ENCODE data around the gene LYSMD1.
"Not testable (repeated sequence)": the region's sequence is repeated elsewhere in the genome, so short reads cannot be mapped to it uniquely, and the experiment has no call there.

Gene LYSMD1, protein sequence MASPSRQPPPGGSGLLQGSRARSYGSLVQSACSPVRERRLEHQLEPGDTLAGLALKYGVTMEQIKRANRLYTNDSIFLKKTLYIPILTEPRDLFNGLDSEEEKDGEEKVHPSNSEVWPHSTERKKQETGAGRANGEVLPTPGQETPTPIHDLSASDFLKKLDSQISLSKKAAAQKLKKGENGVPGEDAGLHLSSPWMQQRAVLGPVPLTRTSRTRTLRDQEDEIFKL

DNA sequence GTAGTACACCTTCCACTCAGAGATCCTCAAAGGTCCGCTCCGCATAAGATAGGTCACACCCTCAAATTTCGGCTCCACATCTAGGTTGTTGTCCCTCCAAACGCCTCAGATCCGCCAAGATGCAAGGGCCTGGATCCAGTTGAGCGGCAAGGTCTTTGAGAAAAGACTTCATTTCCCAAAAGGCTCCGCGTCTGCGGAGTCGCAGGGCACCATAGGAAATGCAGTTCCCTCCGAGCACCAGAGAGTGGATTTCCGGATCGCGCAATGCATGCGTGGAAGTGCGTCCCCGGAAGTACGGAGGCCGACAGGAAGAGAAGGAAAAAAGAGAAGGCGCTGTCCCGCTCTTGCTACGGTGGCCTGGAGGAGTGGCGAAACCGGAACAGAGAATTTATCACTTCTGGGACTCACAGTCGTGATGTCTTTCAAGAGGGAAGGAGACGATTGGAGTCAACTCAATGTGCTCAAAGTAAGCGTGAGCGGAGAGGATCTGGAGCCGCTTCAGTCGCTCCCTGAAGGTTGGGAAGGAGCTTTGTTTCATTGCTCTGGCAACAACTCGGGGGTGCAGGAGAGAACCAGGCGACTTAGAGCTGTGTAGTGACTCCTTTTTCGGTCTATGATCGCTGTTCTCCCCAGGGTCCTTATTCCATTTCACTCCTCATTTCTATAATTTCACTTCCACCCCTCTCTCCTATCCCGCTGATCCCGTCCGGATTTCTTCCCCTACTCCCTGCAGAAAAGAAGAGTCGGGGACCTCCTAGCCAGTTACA lies at the start of gene LYSMD1, which contains the start of gene SCNM1:
Gene LYSMD1 (minus strand): TSS at position 165 of the 767 bp plus-strand sequence. CDS start 644 bp downstream, outside the sequence.
Gene SCNM1 (plus strand): TSS at position 407 of the 767 bp plus-strand sequence. CDS start 9 bp downstream, at position 416.
- Mint-ChIP-seq H3K36me3 (ENCODE audit: low read depth) (peaks cover 74% of the 10 kb centered on the region), H3K4me1 (ENCODE audit: low read depth) (peaks cover 57% of the 10 kb centered on the region)

DNA sequence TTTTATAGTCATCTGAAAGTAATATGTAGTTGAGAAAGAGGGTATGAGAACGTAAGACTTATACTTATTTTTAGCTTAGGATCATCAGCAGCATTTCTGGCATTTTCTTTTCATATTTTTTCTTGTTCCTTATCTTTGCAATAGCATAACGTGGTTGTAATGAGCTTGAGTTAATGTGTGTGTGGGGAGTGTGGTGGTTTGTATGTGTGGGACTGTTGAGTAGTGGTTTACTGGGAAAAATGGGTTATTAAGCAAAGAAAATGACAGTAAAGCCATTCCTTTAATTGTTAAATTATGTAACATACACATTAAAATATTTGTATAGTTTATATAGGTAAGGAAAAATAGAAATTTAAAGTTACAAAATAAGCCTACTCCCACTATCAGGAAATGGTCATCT lies 47.9 kb upstream of the LYSMD1 start:
- H3K9me3 Mint-ChIP-seq: no peaks in the 10 kb centered on the region
- H3K27ac Mint-ChIP-seq: peak overlapping the region; percentile 57
- peaks cover 36% of the 10 kb centered on the region for H3K4me1 Mint-ChIP-seq (ENCODE audit: low read depth)
- H3K36me3 Mint-ChIP-seq (ENCODE audit: low read depth): peaks cover 74% of the 10 kb centered on the region
- DNase-seq: no peak
- H3K4me3 Mint-ChIP-seq: no peak overlapping the region
- H3K27me3 Mint-ChIP-seq: no peaks in the 10 kb centered on the region

More for the DNA sequence above, at the start of gene LYSMD1, which contains the start of gene SCNM1:
- H3K27me3 Mint-ChIP-seq: no peaks in the 10 kb centered on the region
- no peaks in the 10 kb centered on the region for H3K9me3 Mint-ChIP-seq
- peak within 1 kb of the TSS; percentile 98 for H3K27ac Mint-ChIP-seq
- H3K4me3 Mint-ChIP-seq: peak within 1 kb of the TSS; percentile 95
- peak; percentile 93 for DNase-seq

DNA sequence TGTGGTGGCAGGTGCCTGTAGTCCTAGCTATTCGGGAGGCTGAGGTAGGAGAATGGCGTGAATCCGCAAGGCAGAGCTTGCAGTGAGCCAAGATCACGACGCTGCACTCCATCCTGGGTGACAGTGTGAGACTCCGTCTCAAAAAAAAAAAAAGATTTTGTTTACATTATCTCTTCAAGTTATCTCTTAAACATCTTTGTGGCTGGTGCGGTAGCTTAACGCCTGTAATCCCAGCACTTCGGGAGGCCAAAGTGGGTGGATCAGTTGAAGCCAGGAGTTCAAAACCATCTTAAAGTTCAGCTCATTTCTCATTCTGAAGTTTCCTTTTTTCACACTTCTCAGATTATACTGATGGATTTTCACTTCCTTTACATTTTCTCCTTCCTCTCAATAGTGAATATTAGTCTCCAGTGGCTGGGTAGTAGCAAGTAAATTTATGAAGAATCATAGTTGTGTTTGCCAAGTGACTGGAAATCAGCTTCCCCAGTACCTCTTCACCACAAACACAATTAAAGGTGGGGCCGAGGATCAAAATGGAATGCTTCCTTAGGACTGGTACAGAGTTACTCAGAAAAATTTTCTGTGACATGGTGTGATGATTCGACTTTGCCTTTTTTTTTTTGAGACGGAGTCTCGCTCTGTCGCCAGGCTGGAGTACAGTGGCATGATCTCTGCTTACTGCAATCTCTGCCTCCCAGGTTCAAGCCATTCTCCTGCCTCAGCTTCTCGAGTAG lies 46.4 kb upstream of the LYSMD1 start:
- H3K27me3 Mint-ChIP-seq: no peaks in the 10 kb centered on the region
- H3K4me3 Mint-ChIP-seq: peak overlapping the region; percentile 18
- H3K27ac Mint-ChIP-seq: peak overlapping the region; percentile 88
- DNase-seq: no peak
- H3K9me3 Mint-ChIP-seq: no peaks in the 10 kb centered on the region
- H3K36me3 Mint-ChIP-seq (ENCODE audit: low read depth): peaks cover 78% of the 10 kb centered on the region
- peaks cover 32% of the 10 kb centered on the region for H3K4me1 Mint-ChIP-seq (ENCODE audit: low read depth)

DNA sequence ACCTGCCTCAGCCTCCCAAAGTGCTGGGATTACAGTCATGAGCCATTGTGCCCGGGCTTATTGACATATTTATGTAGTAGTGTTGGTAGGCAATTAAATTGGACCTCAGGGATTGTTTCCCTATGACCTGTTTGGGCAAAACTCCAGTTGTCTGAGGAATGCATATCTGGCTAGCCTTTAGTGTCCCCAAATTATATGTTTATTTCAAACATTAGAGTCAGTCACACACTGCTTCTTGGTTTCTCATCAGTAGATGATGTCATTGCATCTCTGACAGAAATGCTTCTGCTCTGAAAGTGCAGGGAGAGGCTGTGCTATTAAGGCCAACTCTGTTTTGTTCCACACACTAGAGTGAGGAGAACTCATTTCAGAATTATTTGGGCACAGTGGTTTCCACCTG lies 45.1 kb upstream of the LYSMD1 start:
- Mint-ChIP-seq H3K36me3 (ENCODE audit: low read depth) (peaks cover 83% of the 10 kb centered on the region), H3K4me3 (no peak overlapping the region), H3K4me1 (ENCODE audit: low read depth) (peaks cover 31% of the 10 kb centered on the region), H3K9me3 (no peaks in the 10 kb centered on the region), H3K27me3 (no peaks in the 10 kb centered on the region), H3K27ac (peak overlapping the region; percentile 8)
- no peak for DNase-seq

DNA sequence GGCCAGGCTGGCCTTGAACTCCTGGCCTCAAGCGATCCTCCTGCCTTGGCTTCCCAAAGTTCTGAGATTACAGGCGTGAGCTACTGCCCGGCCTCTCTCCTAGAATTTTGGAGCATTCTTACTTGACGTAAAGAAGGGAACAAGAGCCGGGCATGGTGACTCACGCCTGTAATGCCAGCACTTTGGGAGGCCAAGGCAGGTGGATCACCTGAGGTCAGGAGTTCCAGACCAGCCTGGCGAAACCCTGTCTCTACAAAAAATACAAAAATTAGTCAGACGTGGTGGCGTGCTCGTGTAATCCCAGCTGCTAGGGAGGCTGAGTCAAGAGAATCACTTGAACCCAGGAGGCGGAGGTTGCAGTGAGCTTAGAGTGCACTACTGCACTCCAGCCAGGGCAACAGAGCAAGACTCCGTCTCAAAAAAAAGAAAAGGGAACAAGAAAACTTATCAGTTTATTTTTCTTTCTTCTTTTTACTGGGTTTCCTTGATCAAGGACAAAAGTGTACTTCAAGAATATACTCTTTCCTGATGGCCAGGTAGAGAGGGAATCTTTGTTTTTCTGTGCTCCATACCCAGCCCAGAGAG lies 39.8 kb upstream of the LYSMD1 start:
- H3K4me3 Mint-ChIP-seq, H3K27me3 Mint-ChIP-seq, DNase-seq, H3K9me3 Mint-ChIP-seq: not testable (repeated sequence)
- H3K36me3 Mint-ChIP-seq (ENCODE audit: low read depth): peaks cover 85% of the 10 kb centered on the region
- peak overlapping the region; percentile 50 for H3K27ac Mint-ChIP-seq
- H3K4me1 Mint-ChIP-seq (ENCODE audit: low read depth): peaks cover 35% of the 10 kb centered on the region

DNA sequence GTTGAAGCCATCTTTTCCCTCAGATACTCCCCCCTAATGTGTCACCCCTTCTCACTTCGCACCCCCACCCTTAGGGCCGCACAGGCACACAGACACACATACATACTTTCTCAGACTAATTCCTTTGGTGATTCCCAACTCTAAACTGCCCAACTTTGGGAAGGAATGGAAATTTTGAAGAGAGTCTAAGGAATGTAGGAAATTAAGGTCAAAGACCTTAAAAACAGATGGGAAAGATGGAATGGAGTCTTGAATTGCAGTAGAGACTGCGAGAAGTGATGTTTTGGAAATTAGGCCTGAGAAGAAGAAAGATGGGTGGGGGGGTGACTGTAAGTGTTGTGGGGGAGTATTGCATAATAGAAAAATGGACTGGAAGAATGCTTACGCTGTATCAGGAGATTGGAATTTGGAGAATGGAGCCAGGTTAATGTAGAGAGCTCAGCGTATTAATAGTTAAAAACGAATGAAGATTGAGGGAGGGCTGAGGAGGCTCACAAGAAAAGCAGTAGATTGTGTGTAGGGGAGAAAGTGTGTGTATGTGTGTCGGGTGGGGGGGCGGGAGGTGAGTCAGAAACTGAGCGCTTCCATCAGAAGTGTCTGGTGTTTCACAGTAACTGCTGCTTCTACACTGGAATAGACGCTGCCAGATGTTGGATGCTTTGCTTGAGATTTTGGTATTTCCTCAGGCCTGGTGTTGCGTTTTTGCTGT lies 34.3 kb upstream of the LYSMD1 start:
- H3K27me3 Mint-ChIP-seq: no peaks in the 10 kb centered on the region
- no peaks in the 10 kb centered on the region for H3K9me3 Mint-ChIP-seq
- peaks cover 56% of the 10 kb centered on the region for H3K36me3 Mint-ChIP-seq (ENCODE audit: low read depth)
- H3K4me3 Mint-ChIP-seq: peak overlapping the region; percentile 92
- peak overlapping the region; percentile 98 for H3K27ac Mint-ChIP-seq
- DNase-seq: no peak
- peaks cover 49% of the 10 kb centered on the region for H3K4me1 Mint-ChIP-seq (ENCODE audit: low read depth)

DNA sequence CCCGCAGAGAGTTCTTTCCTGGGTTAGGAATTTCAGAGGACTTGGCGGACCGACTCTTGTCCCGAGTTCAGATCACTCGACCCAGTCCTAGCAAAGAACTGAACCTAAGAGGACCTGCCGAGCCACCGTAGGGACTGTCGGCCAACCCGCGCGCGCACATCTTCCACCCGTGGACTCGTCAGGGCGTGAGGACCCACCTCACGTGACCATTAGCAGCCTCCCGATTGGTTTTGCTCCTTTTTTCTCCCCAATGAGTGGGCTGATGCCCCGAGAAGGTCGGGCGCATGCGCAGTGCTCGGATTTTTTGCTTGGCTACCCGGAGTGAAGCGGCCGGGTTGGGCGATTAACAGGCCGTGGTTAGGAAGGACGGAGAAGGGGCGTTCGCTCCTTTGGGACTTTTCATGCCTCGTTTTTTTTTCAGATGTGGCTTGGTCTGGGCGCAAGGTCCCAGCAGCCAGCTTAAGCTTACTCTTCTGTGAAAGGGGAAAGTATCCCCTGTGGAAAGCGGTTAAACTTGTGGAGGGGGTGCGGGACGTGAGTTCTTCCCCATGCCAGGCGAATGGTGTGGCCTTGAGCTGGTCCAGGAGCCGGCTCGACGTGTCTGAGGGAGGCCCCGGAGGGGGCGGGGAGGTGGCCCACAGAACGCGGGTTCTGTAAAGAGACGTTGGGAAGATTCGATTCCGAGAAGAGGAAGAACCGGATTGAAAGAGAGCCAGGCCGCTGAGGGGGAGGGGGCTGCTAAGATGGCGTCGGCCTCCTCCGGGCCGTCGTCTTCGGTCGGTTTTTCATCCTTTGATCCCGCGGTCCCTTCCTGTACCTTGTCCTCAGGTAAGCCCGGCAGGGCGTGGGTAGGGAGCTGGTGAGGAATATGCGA lies 32.8 kb upstream of the LYSMD1 start, which contains the start of gene PIP5K1A:
Gene PIP5K1A (plus strand): TSS at position 299 of the 874 bp plus-strand sequence. CDS start 445 bp downstream, at position 744.
- no peaks in the 10 kb centered on the region for H3K9me3 Mint-ChIP-seq
- H3K27ac Mint-ChIP-seq: peak within 1 kb of the TSS; percentile 98
- peaks cover 41% of the 10 kb centered on the region for H3K36me3 Mint-ChIP-seq (ENCODE audit: low read depth)
- peak within 1 kb of the TSS; percentile 92 for H3K4me3 Mint-ChIP-seq
- H3K27me3 Mint-ChIP-seq: no peaks in the 10 kb centered on the region
- peak; percentile 96 for DNase-seq
- peaks cover 41% of the 10 kb centered on the region for H3K4me1 Mint-ChIP-seq (ENCODE audit: low read depth)

DNA sequence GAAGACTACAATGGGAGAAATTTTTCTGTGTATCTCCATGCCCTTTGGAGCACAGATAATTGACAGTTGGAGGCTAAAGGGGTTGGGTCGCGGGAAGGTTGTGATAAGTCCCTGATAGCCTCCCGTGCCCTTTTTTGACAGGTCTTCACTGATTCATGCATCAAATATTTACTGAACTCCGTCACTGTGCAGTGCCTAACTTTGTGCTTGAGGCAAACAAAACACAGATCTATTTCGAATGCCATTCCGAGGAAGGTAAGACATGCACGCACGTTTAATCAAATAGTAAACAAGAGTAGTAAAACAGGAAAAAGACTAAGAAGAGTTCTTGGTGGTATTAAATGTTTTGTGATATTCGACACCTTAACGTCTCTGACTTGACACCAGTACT lies 32.2 kb upstream of the LYSMD1 start:
- H3K36me3 Mint-ChIP-seq (ENCODE audit: low read depth): peaks cover 36% of the 10 kb centered on the region

DNA sequence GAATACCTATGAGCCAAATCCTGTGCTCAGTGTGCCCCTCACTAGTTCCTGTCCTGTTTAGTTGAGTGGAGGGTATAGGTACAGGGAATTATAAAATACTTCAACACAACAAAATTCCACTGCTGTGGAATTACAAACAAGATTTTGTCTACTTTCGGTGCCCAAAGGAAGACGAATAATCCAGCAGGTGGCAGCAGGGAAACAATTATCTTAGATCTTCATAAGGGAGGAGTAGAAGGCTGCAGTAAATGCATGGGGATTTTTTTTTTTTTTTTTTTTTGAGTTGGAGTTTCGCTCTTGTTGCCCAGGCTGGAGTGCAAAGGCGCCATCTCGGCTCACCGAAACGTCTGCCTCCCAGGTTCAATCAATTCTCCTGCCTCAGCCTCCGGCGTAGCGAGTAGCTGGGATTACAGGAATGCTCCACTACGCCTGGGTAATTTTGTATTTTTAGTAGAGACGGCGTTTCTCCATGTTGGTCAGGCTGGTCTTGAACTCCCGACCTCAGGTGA lies 30.6 kb upstream of the LYSMD1 start:
- Mint-ChIP-seq H3K9me3 (no peaks in the 10 kb centered on the region), H3K4me1 (ENCODE audit: low read depth) (peaks cover 29% of the 10 kb centered on the region), H3K36me3 (ENCODE audit: low read depth) (peaks cover 25% of the 10 kb centered on the region), H3K27me3 (no peaks in the 10 kb centered on the region), H3K4me3 (peak overlapping the region; percentile 42), H3K27ac (no peak overlapping the region)
- peak; percentile 46 for DNase-seq

More for the DNA sequence above, 32.2 kb upstream of the LYSMD1 start:
- H3K9me3 Mint-ChIP-seq: no peaks in the 10 kb centered on the region
- peak overlapping the region; percentile 92 for H3K4me3 Mint-ChIP-seq
- peaks cover 39% of the 10 kb centered on the region for H3K4me1 Mint-ChIP-seq (ENCODE audit: low read depth)
- DNase-seq: no peak
- peak overlapping the region; percentile 98 for H3K27ac Mint-ChIP-seq
- no peaks in the 10 kb centered on the region for H3K27me3 Mint-ChIP-seq

DNA sequence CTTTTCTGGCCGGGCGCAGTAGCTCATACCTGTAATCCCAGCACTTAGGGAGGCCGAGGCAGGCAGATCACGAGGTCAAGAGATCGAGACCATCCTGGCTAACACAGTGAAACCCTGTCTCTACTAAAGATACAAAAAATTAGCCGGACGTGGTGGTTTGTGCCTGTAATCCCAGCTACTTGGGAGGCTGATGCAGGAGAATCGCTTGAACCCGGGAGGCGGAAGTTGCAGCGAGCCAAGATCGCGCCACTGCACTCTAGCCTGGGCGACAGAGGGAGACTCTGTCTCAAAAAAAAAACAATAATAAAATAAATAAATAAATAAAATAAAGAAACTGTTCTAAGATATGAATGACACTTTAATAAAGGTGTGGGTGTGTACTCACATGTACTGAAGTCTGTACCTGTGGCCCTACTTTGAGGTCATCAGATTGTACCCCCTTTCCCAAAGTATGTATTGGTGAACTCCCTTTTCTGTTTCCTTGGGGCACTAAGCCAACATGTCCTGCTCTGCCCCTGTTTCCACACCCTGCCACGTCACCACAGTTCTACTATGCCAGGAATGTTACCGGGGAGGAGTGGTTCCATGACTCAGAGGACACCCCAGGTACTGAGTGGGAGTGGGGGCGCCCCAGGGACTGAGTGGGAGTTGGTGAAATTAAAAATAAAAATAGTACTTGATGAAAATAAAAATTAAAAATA lies 29.3 kb upstream of the LYSMD1 start:
- DNase-seq, H3K27ac Mint-ChIP-seq, H3K9me3 Mint-ChIP-seq, H3K4me3 Mint-ChIP-seq, H3K27me3 Mint-ChIP-seq: not testable (repeated sequence)
- Mint-ChIP-seq H3K36me3 (ENCODE audit: low read depth) (peaks cover 18% of the 10 kb centered on the region), H3K4me1 (ENCODE audit: low read depth) (peaks cover 30% of the 10 kb centered on the region)

DNA sequence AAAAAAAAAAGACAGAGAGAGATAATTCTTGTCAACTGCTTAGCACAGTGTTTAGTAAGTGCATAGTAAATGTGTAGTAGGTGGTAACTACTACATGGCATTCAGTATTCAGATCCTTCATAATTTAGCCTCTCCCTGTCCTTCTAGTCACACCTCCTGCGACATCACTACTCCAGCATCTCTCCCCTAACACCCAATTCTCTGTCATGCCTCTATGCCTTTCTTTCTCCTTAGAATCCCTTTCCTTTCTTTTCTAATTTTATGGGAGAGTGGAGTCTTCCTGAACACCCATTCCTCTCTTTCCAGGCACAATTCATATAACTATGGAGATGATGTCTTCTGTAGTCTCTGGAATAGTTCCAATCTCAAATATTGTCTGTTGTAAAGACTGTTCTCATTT lies 28.2 kb upstream of the LYSMD1 start:
- no peaks in the 10 kb centered on the region for H3K9me3 Mint-ChIP-seq
- no peak overlapping the region for H3K27ac Mint-ChIP-seq
- H3K36me3 Mint-ChIP-seq (ENCODE audit: low read depth): peaks cover 14% of the 10 kb centered on the region
- no peak overlapping the region for H3K4me3 Mint-ChIP-seq
- DNase-seq: no peak
- H3K27me3 Mint-ChIP-seq: no peaks in the 10 kb centered on the region
- peaks cover 28% of the 10 kb centered on the region for H3K4me1 Mint-ChIP-seq (ENCODE audit: low read depth)

DNA sequence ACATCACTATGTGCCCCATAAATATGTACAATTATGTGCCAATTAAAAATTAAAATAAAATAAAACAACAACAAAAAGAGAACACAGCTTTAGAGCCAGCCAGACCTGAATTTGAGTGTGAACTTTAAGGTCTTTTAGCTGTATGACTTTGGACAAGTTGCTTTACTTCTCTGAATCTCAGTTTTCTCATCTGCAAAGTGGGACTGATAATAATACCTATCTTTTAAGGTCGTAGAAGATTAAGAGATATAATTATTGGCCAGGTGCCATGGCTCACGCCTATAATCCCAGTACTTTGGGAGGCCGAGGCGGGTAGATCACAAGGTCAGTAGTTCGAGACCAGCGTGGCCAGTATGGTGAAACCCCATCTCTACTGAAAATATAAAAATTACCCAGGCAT lies 27.6 kb upstream of the LYSMD1 start:
- peaks cover 32% of the 10 kb centered on the region for H3K4me1 Mint-ChIP-seq (ENCODE audit: low read depth)
- no peak overlapping the region for H3K27ac Mint-ChIP-seq
- no peak for DNase-seq
- H3K27me3 Mint-ChIP-seq: no peaks in the 10 kb centered on the region
- peaks cover 8% of the 10 kb centered on the region for H3K36me3 Mint-ChIP-seq (ENCODE audit: low read depth)
- no peaks in the 10 kb centered on the region for H3K9me3 Mint-ChIP-seq
- no peak overlapping the region for H3K4me3 Mint-ChIP-seq
